A673 (cell line): ENCODE results near the gene ACADVL. TPM values are rescaled to one million over a fixed set of nuclear protein-coding genes. Genes with fewer than 3 reads are reported as not detected.

Experiments
- BruUV-seq: library from RNA; stranded (reverse); fragments of 400-500 nt; replicated peaks from 2 replicates; lab custom pipeline; 2021; lab: Mats Ljungman, UMichigan
- CTCF ChIA-PET: fragments of 300-600 bp; sonication (Branson Sonifier 250); formaldehyde crosslinking; loops from one replicate; lab custom pipeline; 2022; ENCODE audit warnings: antibody characterized with exemption; lab: Charles Lee
- POLR2A ChIA-PET: fragments of 300-600 bp; sonication (Branson Sonifier 250); formaldehyde crosslinking; loops from one replicate; lab custom pipeline; 2022; ENCODE audit warnings: antibody characterized with exemption; ENCODE audit not compliant: low non-redundant PET; lab: Charles Lee
- DNase-seq: peaks from one replicate; pipeline ENCODE4 v3.0.0-alpha.2; 2015; ENCODE audit warnings: low spot score
- H3K27ac ChIP-seq: fragments of 200-600 bp; sonication (generic); 2 replicates; pipeline ENCODE4 v1.5.1; 2016; ENCODE audit warnings: mixed run types, low read depth, mild to moderate bottlenecking, mixed read lengths, antibody characterized with exemption, low read length; ENCODE audit not compliant: poor library complexity, severe bottlenecking
- H3K27me3 ChIP-seq: fragments of 200-600 bp; sonication (generic); replicated peaks from 2 replicates; pipeline ENCODE4 v1.6.1; 2017; ENCODE audit warnings: mixed run types, low read depth, mild to moderate bottlenecking, mixed read lengths, antibody characterized with exemption, low read length; ENCODE audit not compliant: insufficient read depth, poor library complexity
- H3K36me3 ChIP-seq: fragments of 200-600 bp; sonication (generic); 2 replicates; pipeline ENCODE4 v1.6.1; 2016; ENCODE audit warnings: mixed run types, mild to moderate bottlenecking, mixed read lengths, antibody characterized with exemption, low read length; ENCODE audit not compliant: insufficient read depth, poor library complexity, severe bottlenecking
- H3K4me1 ChIP-seq: fragments of 200-600 bp; sonication (generic); 2 replicates; pipeline ENCODE4 v1.6.1; 2017; ENCODE audit warnings: mixed run types, mild to moderate bottlenecking, mixed read lengths, antibody characterized with exemption, low read length; ENCODE audit not compliant: insufficient read depth, poor library complexity, severe bottlenecking
- H3K4me3 ChIP-seq: fragments of 200-600 bp; sonication (generic); 2 replicates; pipeline ENCODE4 v1.5.1; 2016; ENCODE audit warnings: low read depth, mixed run types, mild to moderate bottlenecking, mixed read lengths, low read length; ENCODE audit not compliant: poor library complexity, severe bottlenecking
- H3K9me3 ChIP-seq: fragments of 200-600 bp; sonication (generic); 2 replicates; pipeline ENCODE4 v1.6.1; 2016; ENCODE audit warnings: mixed run types, low read depth, mild to moderate bottlenecking, mixed read lengths, antibody characterized with exemption, low read length; ENCODE audit not compliant: poor library complexity, severe bottlenecking
- EZH2 ChIP-seq: fragments of 200-600 bp; sonication (generic); IDR thresholded peaks from 2 replicates; pipeline ENCODE4 v1.6.1; 2017; ENCODE audit warnings: borderline replicate concordance, low read depth, mild to moderate bottlenecking, mixed read lengths, antibody characterized with exemption, low read length; ENCODE audit not compliant: poor library complexity, severe bottlenecking
- intact Hi-C: fragments of 100-400 bp; cut with micrococcal nuclease; formaldehyde crosslinking; loops from one replicate; pipeline ENCODE4 v1.10.0; 2022; ENCODE audit not compliant: unreplicated experiment
- total RNA-seq: library from RNA; stranded (reverse); gene quantifications from 2 replicates; pipeline ENCODE4 v1.2.3, GENCODE V29; 2021
- TF ChIP-seq, protein P1 (sequence below): fragments of 300-800, 200-600 bp; sonication (generic); conservative IDR thresholded peaks from 2 replicates; pipeline ENCODE4 v1.5.1; 2017; ENCODE audit warnings: low read depth, mild to moderate bottlenecking, antibody characterized with exemption, low read length, moderate library complexity, mixed read lengths

ACADVL gene
- total RNA-seq, 1 experiment from 2014 or later, result 425 TPM

DNA sequence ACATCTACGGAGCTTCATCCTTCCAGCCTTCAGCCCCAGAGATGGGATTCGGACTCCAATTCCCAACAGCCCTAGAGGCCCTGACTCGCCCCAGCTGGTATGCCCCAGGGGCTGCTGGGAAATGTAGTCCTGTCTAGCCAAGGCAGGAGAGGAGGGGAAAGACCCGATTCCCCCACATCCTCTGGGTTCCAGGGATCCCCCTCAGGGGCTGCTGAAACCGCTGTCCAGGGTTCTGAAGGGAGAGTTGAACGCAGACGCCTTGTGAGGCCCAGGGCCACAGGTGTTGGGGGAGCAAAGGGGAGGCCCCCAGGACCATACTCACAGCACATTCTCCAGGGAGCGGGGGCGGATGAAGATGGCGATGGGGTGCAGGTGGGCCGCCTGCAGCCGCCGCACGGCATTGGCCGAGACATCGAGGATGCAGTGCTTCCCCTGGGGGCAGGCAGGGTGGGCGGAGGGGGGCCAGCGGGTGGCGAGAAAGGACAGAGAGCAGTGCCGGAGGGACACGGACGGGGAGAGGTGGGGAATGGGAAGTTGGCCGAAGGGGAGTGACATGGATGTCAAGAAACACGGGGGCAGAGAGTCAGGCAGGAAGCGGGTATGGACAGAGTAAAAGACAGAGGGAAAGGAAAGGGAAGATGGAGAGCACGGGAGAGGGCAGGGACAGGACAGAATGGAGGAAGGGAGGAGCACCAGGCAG lies 28.0 kb upstream of the ACADVL start:
- intact Hi-C loops, result no loop called here
- no peak for TF ChIP-seq EZH2
- TF ChIP-seq, protein P1, sequence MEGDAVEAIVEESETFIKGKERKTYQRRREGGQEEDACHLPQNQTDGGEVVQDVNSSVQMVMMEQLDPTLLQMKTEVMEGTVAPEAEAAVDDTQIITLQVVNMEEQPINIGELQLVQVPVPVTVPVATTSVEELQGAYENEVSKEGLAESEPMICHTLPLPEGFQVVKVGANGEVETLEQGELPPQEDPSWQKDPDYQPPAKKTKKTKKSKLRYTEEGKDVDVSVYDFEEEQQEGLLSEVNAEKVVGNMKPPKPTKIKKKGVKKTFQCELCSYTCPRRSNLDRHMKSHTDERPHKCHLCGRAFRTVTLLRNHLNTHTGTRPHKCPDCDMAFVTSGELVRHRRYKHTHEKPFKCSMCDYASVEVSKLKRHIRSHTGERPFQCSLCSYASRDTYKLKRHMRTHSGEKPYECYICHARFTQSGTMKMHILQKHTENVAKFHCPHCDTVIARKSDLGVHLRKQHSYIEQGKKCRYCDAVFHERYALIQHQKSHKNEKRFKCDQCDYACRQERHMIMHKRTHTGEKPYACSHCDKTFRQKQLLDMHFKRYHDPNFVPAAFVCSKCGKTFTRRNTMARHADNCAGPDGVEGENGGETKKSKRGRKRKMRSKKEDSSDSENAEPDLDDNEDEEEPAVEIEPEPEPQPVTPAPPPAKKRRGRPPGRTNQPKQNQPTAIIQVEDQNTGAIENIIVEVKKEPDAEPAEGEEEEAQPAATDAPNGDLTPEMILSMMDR, result no peak
- ChIA-PET CTCF (no interaction called here), POLR2A (no interaction called here)
- Histone ChIP-seq H3K9me3 (no peaks in the 10 kb centered on the region), H3K4me3 (no peak overlapping the region), H3K27ac (no peak overlapping the region), H3K36me3 (peaks cover 53% of the 10 kb centered on the region), H3K27me3 (no peaks in the 10 kb centered on the region), H3K4me1 (no peaks in the 10 kb centered on the region)
- BruUV-seq, result no TSS peak
- DNase-seq, result peak; percentile 61

DNA sequence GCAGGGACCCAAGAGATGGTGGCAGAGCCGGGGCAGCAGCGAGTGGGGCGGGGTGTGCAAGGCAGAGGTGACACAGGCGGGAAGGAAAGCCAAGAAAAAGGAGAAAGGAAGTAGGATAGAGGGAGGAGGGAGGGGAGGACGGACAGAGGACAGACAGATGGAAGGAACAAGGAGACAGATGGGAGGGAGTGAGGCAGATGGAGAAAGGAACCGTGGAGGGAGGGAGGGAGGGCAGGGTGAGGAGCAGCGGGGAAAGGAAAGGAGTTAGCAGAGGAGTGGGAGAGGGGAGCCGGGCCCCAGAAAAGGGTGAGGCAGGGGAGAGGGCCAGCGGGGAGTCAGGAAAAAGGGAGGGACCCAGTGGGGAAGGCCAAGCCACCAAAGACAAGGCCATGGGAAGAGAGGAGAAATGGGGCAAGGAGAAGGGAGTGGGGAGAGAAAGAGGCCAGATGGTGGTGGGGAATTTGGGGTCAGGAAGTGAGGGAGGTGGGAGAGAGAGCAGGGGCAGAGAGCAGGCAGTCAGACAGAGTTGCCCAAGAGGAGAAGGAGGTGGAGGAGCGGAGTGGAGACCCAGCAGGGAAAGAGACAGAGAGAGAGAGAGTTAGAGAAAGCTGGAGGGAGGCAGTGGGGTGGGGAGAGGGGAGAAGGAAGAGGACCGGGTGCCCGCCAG lies 27.3 kb upstream of the ACADVL start:
- Histone ChIP-seq H3K27me3 (no peaks in the 10 kb centered on the region), H3K4me3 (no peak overlapping the region), H3K4me1 (no peaks in the 10 kb centered on the region), H3K27ac (no peak overlapping the region), H3K9me3 (no peaks in the 10 kb centered on the region), H3K36me3 (peaks cover 60% of the 10 kb centered on the region)
- intact Hi-C loops, result no loop called here
- TF ChIP-seq, protein P1, result no peak
- no peak for TF ChIP-seq EZH2
- BruUV-seq, result no TSS peak
- ChIA-PET CTCF (no interaction called here), POLR2A (no interaction called here)
- DNase-seq, result no peak

DNA sequence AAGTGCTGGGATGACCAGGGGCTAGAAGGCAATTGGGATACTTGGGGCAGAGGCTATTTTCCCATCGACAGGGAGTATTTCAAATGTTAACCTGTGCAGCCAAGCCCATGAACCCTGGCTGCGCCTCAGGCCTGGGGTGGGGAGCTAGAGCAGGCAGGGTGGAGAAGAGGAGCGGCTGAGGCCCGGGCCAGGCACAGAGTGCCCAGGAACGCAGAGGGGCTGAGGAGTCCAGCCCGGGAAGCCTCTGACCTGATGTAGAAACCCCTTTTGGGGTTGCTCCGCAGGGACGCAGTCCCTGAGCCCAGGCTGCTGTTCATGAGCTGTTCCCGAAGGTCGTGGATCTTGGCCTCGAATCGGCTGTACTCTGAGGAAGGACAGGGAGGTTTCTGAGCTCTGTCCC lies 23.8 kb upstream of the ACADVL start:
- H3K4me3 ChIP-seq, result no peak overlapping the region
- H3K9me3 ChIP-seq, result no peaks in the 10 kb centered on the region
- ChIA-PET CTCF (no interaction called here), POLR2A (no interaction called here)
- no peaks in the 10 kb centered on the region for H3K27me3 ChIP-seq
- no peak for TF ChIP-seq EZH2
- TF ChIP-seq, protein P1, result no peak
- no TSS peak for BruUV-seq
- intact Hi-C loops, result no loop called here
- H3K36me3 ChIP-seq, result peaks cover 61% of the 10 kb centered on the region
- H3K27ac ChIP-seq, result no peak overlapping the region
- H3K4me1 ChIP-seq, result no peaks in the 10 kb centered on the region
- no peak for DNase-seq
